HepG2 (cell line): ENCODE data around the gene NBEAL1. TPM values are rescaled to one million over a fixed set of nuclear protein-coding genes. Genes with fewer than 3 reads are reported as not detected.

Experiments
- AGO2 ChIP-seq: fragments of 200-400 bp; formaldehyde crosslinking; optimal IDR thresholded peaks from 2 replicates; pipeline ENCODE3; 2017; ENCODE audit warnings: mild to moderate bottlenecking, low read depth, low read length, moderate library complexity
- GTF2F1 ChIP-seq: fragments of 150-350 bp; IDR thresholded peaks from 2 replicates; pipeline ENCODE4 v1.6.1; 2014; ENCODE audit warnings: low read length
- RBM39 ChIP-seq: fragments of 200-400 bp; formaldehyde crosslinking; IDR thresholded peaks from one replicate; pipeline ENCODE4 v1.6.1; 2018; ENCODE audit warnings: antibody characterized with exemption, mild to moderate bottlenecking, low read depth, low read length; ENCODE audit not compliant: poor library complexity, severe bottlenecking
- REL ChIP-seq: sonication (generic); formaldehyde crosslinking; conservative IDR thresholded peaks from 2 replicates; pipeline ENCODE4 v1.8.0; 2022; ENCODE audit warnings: mild to moderate bottlenecking, missing genetic modification reagents, moderate library complexity
- TARDBP ChIP-seq: sonication (generic); formaldehyde crosslinking; IDR thresholded peaks from 2 replicates; pipeline ENCODE4 v1.8.0; 2022; ENCODE audit warnings: mild to moderate bottlenecking, missing genetic modification reagents
- THAP9 ChIP-seq: sonication (generic); formaldehyde crosslinking; IDR thresholded peaks from 2 replicates; pipeline ENCODE4; 2020; ENCODE audit warnings: missing genetic modification reagents, mild to moderate bottlenecking, borderline replicate concordance
- TRIM24 ChIP-seq: sonication (generic); formaldehyde crosslinking; IDR thresholded peaks from 2 replicates; pipeline ENCODE4 v1.8.0; 2022; ENCODE audit warnings: mild to moderate bottlenecking, missing genetic modification reagents
- ZNF17 ChIP-seq: sonication (generic); formaldehyde crosslinking; IDR thresholded peaks from 2 replicates; pipeline ENCODE4 v1.5.0; 2020; ENCODE audit warnings: mild to moderate bottlenecking, missing genetic modification reagents
- ZNF329 ChIP-seq: sonication (generic); formaldehyde crosslinking; IDR thresholded peaks from 2 replicates; pipeline ENCODE4 v1.9.0; 2021; ENCODE audit warnings: low read depth, mild to moderate bottlenecking, missing genetic modification reagents
- ZNF513 ChIP-seq: sonication (generic); formaldehyde crosslinking; conservative IDR thresholded peaks from 2 replicates; pipeline ENCODE4 v1.5.0; 2020; ENCODE audit warnings: missing genetic modification reagents
- ZNF792 ChIP-seq: IDR thresholded peaks from 2 replicates; pipeline ENCODE4 v1.6.1; 2016
- polyA plus RNA-seq, 8 experiments: library from polyadenylated mRNA; depleted of rRNA in 3 of 8; stranded (reverse) in 7 of 8; unstranded in 1 of 8; fragments of >200 nt; fragmentation: Illumina TruSeq in 4 of 8; extraction: Trizol in 4 of 8; gene quantifications; 2 replicates each; pipeline versions ENCODE4 v1.2.1 to v1.2.3, GENCODE V29; 2011 to 2016; ENCODE audit warnings: low read depth in 4 of 8, missing spikeins in 1 of 8, mixed read lengths in 1 of 8; ENCODE audit not compliant: insufficient read depth in 1 of 8
- total RNA-seq, 5 experiments: library from RNA; depleted of rRNA; stranded (reverse); fragments of >200 nt; fragmentation: Illumina TruSeq; extraction: Trizol; gene quantifications; 2 replicates each; pipeline ENCODE4 v1.2.3, GENCODE V29; 2016; ENCODE audit warnings: low read depth in 1 of 5
- TF ChIP-seq, protein P1 (sequence below): sonication (generic); formaldehyde crosslinking; IDR thresholded peaks from 2 replicates; pipeline ENCODE4 v1.4.0; 2020; ENCODE audit warnings: missing genetic modification reagents
- TF ChIP-seq, protein P2 (sequence below): sonication (generic); formaldehyde crosslinking; IDR thresholded peaks from 2 replicates; pipeline ENCODE4 v1.8.1; 2023; ENCODE audit warnings: missing genetic modification reagents, inconsistent platforms, borderline replicate concordance
- TF ChIP-seq, protein P3 (sequence below): IDR thresholded peaks from 2 replicates; pipeline ENCODE4 v1.6.1; 2016; ENCODE audit warnings: missing compliant biosample characterization, missing genetic modification reagents, borderline replicate concordance

The NBEAL1 gene
- total and polyA plus RNA-seq, 2 of the 13 experiments (the other 11 are each of a cell fraction or from before 2014, with no cell fraction given) = 6.4 to 15.7 TPM

- peak; percentile 73 for TF ChIP-seq TARDBP (CRISPR knock-in tag)
- no peak for TF ChIP-seq GTF2F1
- peak; percentile 60 for TF ChIP-seq AGO2
- TF ChIP-seq, protein P1, sequence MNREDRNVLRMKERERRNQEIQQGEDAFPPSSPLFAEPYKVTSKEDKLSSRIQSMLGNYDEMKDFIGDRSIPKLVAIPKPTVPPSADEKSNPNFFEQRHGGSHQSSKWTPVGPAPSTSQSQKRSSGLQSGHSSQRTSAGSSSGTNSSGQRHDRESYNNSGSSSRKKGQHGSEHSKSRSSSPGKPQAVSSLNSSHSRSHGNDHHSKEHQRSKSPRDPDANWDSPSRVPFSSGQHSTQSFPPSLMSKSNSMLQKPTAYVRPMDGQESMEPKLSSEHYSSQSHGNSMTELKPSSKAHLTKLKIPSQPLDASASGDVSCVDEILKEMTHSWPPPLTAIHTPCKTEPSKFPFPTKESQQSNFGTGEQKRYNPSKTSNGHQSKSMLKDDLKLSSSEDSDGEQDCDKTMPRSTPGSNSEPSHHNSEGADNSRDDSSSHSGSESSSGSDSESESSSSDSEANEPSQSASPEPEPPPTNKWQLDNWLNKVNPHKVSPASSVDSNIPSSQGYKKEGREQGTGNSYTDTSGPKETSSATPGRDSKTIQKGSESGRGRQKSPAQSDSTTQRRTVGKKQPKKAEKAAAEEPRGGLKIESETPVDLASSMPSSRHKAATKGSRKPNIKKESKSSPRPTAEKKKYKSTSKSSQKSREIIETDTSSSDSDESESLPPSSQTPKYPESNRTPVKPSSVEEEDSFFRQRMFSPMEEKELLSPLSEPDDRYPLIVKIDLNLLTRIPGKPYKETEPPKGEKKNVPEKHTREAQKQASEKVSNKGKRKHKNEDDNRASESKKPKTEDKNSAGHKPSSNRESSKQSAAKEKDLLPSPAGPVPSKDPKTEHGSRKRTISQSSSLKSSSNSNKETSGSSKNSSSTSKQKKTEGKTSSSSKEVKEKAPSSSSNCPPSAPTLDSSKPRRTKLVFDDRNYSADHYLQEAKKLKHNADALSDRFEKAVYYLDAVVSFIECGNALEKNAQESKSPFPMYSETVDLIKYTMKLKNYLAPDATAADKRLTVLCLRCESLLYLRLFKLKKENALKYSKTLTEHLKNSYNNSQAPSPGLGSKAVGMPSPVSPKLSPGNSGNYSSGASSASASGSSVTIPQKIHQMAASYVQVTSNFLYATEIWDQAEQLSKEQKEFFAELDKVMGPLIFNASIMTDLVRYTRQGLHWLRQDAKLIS = no peak
- 0 out of 2 replicates have a peak, but pooled peaks have one; percentile 67 for TF ChIP-seq REL (CRISPR knock-in tag)
- TF ChIP-seq ZNF17 = no peak
- peak; percentile 75; the same call in 1 of the 2 replicates for TF ChIP-seq THAP9
- peak; percentile 82; the same call in 1 of the 2 replicates for TF ChIP-seq ZNF792
- no peak for TF ChIP-seq TRIM24 (CRISPR knock-in tag)
- TF ChIP-seq RBM39 = peak; percentile 37
- TF ChIP-seq, protein P2, sequence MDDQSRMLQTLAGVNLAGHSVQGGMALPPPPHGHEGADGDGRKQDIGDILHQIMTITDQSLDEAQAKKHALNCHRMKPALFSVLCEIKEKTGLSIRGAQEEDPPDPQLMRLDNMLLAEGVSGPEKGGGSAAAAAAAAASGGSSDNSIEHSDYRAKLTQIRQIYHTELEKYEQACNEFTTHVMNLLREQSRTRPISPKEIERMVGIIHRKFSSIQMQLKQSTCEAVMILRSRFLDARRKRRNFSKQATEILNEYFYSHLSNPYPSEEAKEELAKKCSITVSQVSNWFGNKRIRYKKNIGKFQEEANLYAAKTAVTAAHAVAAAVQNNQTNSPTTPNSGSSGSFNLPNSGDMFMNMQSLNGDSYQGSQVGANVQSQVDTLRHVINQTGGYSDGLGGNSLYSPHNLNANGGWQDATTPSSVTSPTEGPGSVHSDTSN (CRISPR knock-in tag) = no peak
- TF ChIP-seq, protein P3, sequence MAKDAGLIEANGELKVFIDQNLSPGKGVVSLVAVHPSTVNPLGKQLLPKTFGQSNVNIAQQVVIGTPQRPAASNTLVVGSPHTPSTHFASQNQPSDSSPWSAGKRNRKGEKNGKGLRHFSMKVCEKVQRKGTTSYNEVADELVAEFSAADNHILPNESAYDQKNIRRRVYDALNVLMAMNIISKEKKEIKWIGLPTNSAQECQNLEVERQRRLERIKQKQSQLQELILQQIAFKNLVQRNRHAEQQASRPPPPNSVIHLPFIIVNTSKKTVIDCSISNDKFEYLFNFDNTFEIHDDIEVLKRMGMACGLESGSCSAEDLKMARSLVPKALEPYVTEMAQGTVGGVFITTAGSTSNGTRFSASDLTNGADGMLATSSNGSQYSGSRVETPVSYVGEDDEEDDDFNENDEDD (CRISPR knock-in tag) = peak; percentile 90; the same call in 1 of the 2 replicates
- no peak for TF ChIP-seq ZNF329 (CRISPR knock-in tag)
- no peak for TF ChIP-seq ZNF513 (CRISPR knock-in tag)
Observed at GRCh38 chr2:203014456-203015199, at the start of gene NBEAL1 (continued).
